Nucleus accumbens (tissue), 56 donors: Measurements from ENCODE around the gene INO80D.
"Not testable (repeated sequence)": the region's sequence is repeated elsewhere in the genome, so short reads cannot be mapped to it uniquely, and the experiment has no call there.

Experiments used
- DNase-seq, 56 donors: peaks; one replicate each; lab custom pipeline; 2025; lab: John Stamatoyannopoulos, UW

The INO80D gene

DNA sequence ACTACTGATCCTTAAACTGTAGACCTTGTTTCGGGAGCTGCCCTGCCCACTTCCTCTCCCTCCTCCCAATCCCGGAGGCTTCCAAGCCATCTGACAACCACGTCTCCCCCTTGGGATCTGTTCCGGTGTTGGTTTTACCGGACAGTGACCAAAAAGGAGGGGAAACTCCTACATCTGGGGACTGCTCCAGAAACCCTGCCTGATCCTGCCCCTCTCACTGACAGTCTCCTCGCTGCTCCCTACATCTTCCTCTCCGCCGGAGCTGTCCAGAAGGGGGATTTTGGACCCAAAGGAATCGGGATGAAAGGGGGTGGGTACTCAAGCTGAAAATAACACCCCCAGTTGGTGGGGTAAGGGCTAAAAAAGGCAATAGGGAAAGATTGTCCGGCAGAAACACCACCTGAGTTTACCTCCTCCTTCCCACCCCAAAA lies 1.5 kb downstream of the INO80D start:
- DNase-seq, result peak in 50 of 56 donors; percentile 4 to 69 (median 40)

DNA sequence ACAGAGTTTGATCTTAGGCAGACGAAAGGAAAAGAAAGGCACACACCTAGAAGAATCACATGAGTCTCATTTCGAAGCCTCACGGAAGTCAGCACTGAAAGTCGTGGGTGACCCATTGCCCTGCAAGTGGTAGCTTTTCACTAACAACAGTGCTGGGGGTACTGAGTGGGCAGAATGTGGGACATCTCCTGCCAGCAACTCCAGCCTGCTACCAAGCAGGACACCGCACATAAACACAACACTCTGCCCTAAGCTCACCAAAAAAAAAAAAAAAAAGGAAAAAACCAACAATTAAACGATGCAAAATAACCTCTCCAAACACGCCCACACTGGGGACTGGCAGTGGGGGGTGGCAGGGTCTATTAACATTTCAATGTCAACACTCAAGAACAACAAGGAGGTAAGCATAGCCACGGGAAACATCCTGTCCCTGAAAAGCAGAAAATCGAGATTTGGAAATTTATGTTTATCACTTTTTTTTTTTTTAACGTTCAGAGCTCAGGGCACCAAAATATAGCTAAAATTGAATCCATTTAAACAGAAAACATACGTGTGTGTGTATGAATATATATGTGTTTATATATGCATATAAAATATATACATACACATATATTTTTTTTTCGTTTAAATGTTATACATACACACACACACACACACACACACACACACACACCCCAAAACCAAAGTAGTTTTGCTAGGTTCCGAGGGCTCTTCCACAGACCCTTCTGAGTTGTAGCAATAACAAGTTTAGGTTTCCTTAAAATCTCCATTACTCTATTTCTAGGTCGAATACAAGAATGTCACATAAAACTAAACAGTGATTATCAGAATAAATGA lies 2.2 kb downstream of the INO80D start:
- DNase-seq, result peak in 6 of 56 donors; percentile 1 to 10 (median 6)

DNA sequence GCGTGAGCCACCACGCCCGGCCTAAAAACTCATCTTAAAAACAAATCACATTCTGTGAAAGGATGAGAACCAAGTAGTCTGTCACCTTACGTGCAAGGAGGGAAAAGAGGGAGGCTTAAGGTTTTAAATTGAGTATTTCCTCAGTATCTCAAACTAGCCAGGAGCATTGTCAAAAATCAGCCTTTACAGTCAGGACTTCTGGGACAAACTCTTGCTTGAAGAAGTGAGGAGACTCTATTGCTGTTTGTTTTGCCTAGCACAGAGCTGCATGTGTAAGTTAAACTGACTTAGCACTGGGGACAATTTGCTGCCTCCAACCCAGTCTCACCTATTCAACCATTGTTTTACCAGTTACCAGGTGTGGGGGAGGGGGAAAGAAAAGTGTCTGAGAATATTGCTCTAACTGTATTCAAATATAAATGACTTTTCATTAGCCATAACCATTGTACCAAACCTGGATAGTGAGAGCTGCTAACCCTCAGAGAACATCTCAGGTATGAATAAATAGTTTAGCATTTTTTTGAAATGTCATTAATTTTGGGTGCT lies 3.6 kb downstream of the INO80D start:
- DNase-seq, result no peak

DNA sequence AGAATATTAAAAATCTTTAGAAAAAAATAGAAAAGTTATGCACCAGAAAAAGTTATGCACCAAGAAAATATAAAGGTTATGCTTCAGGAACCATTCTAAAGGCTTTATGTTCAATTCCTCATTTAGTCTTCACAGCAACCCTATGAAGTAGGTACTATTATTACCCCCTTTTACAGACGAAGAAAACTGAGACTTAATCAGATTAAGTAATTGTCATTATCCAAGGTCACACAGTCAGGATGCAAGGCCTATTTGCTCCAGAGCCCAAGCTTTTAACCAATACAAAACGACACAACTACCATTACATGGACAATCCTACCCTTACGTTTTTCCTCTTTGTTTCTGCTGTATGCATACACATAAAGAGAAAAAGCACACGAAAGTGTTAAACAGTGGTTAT lies 5.0 kb downstream of the INO80D start:
- no peak for DNase-seq

DNA sequence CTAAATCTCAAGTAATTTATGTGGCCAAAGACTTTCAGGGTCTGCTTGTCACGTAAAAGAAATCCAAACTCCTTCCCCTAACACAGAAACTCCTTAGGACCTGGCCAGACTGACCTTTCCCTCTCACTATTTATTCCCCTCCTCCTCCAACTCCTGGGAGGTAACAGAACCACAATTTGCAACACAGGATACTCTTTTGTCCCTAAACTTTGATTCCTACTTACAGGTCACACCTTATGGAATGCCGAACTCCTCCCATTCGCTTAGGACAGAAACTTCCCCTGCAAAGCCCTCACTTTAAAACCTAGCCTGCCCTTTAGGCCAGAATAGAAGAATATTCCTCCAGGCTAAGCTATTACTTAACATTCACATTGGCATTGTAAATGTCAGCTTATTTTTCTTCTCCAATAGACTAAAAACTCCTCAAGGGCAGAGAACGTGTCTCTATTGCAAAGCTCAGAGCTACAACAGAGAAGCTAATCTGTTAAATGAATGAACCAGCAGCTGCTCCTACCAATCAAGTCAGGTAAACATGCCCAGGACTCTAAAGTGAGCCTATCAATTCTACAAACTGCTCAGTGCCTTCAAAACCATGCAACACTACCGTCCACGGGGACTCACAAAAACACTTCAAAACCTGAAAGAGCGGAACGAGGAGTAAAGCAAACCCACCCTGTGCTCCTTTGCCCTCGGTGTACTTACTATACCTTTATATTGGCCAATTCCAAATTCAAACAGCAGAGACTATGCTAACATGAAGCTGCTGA lies 6.1 kb downstream of the INO80D start:
- no peak for DNase-seq

DNA sequence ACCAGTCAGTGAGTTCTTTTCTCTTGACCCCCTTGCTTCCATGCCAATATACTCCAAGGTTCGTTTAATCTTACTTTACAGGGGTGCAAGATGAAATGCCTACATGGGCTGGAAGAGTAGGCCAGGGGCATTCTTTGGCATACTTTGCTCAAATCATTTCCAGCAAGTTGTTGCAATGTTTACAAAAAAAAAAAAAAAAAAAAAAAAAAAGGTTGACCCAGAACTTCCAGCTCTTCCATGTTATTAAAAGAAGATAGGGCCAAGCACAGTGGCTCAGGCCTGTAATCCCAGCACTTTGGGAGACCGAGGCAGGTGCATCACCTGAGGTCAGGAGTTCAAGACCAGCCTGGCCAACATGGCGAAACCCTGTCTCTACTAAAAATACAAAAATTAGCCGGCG lies 8.1 kb downstream of the INO80D start:
- not testable (repeated sequence) for DNase-seq

DNA sequence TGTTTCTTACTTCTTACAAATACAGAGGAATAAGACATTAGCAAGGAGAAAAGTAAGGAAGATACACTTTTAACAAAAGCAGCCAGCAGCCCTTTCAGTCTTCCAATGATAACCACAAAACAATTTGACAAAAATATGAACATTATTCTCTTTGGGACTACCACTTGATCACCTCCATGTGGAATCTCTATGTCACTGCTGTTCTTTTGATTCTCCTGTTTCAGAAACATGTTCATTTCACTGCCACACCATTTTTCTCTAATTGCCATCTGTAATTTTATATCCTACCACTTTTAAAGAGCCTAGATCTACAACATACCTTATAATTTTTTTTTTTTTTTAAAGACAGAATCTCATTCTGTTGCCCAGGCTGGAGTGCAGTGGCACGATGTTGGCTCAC lies 10.9 kb downstream of the INO80D start:
- no peak for DNase-seq

DNA sequence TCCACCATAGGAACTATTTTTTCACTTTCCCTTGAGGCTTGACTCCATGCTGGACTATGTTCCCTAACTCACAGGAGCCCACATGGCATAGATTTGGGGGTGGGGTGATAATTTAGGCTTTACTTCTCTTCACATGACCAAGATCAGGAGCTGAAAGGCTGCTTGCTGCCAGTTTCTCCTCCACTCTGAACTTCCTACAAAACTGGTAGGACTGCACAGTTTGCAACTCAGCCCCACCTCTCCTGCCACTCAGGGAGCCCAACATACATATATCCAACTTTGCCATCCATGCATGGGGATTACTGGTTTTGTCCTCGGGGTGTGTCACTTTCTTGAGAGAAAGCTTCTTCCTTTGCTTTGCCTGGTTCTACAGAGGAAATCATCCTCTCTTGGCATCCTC lies 14.2 kb downstream of the INO80D start:
- no peak for DNase-seq

DNA sequence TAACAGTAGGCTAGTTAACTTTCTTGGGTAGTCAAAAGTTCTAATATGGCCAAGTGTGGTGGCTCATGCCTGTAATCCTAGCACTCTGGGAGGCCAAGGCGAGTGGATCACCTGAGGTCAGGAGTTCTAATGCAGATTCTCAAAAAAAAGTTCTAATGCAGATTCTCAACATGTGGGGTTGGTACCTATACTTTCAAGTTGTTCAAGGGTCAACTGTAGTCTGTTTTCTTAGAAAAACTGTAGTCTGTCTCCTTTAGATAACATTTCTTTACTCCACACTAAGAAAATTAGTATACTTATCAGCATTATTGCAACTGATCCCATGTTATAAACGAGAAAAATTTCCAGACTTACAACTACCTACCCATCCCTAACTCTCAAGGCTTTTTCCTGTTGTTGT lies 16.6 kb downstream of the INO80D start:
- DNase-seq, result no peak

DNA sequence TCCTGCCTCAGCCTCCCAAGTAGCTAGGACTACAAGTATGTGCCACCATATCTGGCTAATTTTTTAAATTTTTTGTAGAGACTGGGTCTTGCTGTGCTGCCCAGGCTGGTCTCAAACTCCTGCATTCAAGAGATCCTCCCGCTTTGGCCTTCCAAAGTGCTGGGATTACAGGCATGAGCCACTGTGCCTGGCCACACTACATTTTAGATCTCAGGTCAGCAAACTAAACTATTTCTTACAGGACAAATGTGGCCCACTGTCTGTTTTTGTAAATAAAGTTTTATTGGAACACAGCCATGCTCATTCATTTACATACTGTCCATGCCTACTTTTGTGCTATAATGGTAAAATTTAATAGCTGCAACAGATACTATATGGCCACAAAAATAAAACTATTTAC lies 17.8 kb downstream of the INO80D start:
- DNase-seq, result no peak

DNA sequence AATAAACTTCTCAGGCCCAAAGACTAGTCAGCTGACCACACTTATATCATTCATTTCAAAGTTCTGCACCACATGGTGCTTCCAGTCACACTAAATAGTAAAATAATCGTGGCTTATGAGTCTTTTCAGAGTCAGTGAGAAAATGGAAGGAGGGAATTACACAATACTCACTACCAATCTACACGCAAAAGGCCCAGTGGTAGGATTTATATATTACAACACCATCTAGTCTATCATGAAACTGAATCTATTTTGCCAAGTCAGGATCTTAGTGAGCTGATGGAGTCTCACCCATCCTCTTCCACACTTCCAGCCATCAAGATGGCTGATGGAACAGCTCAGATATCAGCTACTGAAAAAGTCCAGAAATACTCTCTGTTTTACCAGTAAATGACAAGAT lies 21.9 kb downstream of the INO80D start:
- no peak for DNase-seq

DNA sequence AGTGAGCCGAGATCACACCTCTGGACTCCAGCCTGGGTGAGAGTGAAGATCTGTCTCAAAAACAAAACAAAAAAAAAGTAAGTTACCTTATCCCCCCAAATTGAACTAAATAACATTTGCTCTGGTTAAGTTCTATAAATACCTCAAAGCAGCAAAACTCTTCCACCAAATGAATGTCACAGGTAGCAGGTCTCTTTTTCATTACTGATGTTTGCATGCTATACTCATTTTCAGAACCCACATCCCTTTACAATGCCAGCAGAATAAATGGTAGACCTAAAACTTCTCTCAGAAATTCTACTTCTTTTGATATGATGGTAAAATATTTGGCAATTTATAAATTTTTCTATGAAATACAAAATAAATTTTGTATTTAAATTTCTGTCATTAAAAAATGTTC lies 22.3 kb downstream of the INO80D start:
- no peak for DNase-seq

DNA sequence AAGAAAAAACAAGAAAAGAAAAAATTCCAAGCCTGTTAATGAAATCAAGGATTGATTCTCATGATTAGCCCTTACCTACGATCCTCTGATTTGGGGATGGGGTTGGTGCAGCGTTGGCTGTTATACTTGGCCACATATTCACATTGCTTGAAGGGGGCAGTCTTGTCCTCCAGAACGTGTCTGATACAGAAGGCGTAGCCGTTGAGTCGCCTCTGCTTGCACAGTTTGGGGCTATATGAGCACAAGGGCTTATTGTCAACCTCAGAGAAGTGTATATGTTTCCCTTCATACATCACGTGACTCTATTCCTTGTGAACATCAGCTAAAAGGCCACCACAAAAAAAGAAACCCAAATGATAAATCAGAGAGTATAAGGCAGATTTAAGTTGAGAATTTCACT lies 23.2 kb downstream of the INO80D start:
- DNase-seq, result peak in 1 of 56 donors; percentile 3

DNA sequence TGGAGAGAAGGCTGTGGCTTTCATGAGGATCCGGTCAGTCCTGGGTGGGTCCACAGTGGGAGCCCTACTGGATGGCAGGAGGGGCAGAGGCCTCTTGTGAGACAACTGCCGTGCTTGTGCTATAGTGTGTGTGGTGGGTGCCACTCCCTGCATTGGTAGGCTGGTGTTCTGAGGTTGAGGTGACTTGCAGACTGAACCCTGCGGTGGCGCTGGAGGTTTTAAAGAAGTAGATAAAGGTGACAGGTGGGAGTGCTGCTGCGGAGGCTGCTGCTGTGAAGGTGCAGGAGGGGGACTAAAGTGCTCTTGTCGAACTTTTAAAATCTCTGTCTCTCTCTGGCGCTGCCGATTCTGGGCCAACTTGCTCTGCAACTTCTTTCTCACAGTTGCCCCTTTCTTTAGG lies 29.7 kb downstream of the INO80D start:
- peak in 24 of 56 donors; percentile 3 to 67 (median 25) for DNase-seq

DNA sequence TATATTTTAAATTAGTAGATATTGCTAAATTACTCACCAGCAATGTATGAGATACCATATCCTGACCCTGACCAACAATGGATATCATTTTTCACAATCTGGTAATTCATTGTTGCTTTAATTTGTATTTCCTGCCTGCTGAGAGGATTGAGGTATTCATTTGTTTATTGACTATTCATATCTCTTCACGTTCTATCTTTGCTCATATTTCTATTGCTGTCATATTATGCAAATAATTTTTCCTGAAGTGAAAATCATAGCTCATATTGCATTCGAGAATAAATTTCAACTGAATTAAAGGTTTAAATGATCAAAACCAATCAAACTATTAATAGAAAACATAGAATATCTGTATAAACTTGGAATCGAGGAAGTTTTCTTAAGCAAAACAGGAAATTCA lies 31.0 kb downstream of the INO80D start:
- DNase-seq, result no peak

DNA sequence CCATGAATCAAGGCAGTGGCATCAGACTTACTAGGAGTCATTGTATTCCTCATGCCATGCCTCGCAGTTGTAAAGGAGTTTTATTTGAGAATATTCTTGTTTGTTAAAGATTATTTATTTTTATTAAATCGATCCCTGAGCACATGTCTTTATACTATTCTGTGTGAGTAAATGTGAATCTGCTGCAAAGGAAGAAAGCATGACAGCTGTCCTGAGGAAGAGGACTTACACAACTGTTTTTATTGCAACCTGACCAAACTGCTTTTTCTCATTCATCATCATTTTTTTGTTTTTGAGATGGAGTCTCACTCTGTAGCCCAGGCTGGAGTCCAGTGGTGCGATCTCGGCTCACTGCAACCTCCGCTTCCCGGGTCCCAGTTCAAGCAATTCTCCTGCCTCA lies 34.1 kb downstream of the INO80D start:
- DNase-seq, result no peak

DNA sequence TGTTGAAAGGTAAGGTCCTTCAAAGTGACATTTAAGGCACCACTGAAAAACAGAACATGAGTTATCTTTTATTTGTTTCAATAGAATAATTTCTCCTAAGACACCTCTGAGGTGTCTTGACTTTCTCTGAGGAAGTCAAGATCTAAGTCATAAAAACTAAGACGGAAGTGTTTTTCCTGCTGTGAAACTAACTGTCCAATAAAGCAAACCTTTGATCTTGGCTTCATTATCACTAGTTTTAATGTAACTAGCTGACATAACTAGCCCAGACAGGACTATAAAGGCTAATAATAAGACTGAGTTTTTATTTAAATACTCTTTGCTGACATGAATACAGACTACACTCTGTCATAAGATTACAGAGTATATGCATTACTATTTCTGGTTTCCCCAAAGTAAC lies 36.6 kb downstream of the INO80D start:
- DNase-seq, result no peak

DNA sequence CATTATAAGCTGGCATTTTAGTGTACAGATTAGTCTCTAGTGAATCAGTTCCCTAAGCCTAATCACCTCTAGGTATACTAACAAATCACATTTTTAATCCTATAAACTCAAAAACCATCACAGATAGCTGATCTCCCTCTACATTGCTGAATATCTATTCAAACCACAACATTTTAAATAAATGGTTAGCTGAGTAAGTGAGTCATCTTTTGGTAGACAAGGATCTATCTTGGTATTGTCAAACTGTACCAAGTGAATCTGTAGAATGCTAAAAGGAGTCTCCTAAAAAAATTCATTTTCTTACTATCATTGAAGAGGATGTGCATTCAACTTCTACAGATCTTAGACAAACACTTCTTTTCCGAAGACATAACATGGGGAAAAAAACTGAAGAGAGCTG lies 40.7 kb downstream of the INO80D start:
- DNase-seq, result no peak

DNA sequence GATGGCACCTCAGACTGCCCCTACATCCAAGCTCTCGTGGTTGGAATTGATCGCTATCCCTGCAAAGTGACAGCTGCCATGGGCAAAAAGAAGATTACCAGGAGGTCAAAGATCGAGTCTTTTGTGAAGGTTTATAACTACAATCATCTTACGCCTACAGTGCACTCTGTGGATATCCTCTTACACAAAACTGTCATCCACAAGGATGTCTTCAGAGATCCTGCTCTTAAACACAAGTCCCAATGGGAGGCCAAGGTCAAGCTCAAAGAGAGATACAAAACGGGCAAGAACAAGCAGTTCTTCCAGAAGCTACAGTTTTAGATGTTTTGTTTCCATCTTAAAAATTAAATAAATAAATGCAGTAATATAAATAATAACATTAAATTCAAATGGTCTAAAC lies 45.4 kb downstream of the INO80D start:
- no peak for DNase-seq

DNA sequence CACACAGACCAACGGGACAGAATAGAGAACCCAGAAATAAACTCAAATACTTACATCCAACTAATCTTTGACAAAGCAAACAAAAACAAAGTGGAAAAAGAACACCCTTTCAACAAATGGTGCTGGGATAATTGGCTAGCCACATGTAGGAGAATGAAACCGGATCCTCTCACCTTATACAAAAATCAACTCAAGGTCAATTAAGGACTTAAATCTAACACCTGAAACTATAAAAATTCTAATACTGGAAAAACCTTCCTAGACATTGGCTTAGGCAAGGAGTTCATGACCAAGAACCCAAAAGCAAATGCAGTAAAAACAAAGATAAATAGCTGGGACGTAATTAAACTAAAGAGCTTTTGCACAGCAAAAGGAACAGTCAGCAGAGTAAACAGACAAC lies 50.6 kb downstream of the INO80D start:
- not testable (repeated sequence) for DNase-seq

DNA sequence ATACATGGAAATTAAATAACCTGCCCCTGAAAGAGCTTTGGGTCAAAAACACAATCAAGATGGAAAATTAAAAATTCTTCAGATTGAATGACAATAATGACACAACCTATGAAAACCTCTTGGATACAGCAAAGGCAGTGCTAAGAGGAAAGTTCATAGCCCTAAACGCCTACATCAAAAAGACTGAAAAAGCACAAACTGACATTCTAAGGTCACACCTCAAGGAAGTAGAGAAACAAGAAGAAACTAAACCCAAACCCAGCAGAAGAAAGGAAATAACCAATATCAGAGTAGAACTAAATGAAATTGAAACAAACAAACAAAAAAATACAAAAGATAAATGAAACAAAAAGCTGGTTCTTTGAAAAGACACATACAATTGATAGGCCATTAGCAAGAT lies 52.5 kb downstream of the INO80D start:
- not testable (repeated sequence) for DNase-seq
